ENCODE data around the gene CFAP46.
"Not testable (repeated sequence)": the region's sequence is repeated elsewhere in the genome, so short reads cannot be mapped to it uniquely, and the experiment has no call there.

Gene CFAP46

DNA sequence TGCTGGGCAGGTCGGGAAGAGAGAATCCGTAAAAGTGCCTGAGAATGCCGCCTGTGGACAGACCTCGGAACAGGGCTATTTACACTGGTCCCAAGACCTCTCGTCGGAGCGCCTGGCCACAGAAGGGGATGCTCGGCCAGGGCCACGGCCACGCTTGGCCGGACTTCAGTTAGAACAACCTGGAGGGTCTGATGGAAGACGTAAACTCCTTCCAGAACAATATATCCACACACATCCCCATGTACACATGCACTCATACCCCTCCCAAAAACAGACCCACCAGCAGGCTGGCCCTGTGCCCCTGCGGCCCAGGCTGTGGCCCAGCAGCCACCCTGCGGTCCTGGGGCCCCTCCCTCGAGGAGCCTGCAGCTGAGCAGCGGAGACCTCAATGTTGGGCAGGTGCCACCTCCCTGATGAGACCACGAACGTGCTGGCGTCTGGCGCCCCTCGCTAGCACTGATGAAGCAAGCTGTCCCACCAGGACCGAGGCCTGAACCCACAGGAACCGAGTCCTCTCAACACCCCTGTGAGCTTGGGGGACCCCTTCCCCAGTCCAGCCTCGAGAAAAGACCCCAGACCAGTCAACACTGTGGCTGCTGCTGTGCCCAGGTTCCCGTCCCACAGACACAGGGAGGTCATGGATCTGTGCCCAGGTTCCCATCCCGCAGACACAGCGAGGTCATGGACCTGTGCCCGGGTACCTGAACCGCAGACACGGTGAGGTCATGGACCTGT lies 8.9 kb downstream of the CFAP46 start:
- WGBS (ENCODE audit: insufficient coverage, insufficient read length), result no CpG with 5 or more reads among the region's 30 CpGs
- Histone ChIP-seq H3K4me1 (ENCODE audit: control insufficient read depth, insufficient read depth, low read length) (no peaks in the 10 kb centered on the region; the same call in 1 of the 2 replicates), H3K27me3 (ENCODE audit: control insufficient read depth, insufficient read depth, low read length) (no peaks in the 10 kb centered on the region), H3K36me3 (ENCODE audit: control insufficient read depth, insufficient read depth, low read length) (no peaks in the 10 kb centered on the region), H3K4me3 (ENCODE audit: low read length) (no peak overlapping the region), H3K27ac (ENCODE audit: low read length) (no peak overlapping the region), H3K9me3 (ENCODE audit: control insufficient read depth, insufficient read depth, low read length) (no peaks in the 10 kb centered on the region)
- DNase-seq (ENCODE audit: low read depth, low spot score), result no peak

DNA sequence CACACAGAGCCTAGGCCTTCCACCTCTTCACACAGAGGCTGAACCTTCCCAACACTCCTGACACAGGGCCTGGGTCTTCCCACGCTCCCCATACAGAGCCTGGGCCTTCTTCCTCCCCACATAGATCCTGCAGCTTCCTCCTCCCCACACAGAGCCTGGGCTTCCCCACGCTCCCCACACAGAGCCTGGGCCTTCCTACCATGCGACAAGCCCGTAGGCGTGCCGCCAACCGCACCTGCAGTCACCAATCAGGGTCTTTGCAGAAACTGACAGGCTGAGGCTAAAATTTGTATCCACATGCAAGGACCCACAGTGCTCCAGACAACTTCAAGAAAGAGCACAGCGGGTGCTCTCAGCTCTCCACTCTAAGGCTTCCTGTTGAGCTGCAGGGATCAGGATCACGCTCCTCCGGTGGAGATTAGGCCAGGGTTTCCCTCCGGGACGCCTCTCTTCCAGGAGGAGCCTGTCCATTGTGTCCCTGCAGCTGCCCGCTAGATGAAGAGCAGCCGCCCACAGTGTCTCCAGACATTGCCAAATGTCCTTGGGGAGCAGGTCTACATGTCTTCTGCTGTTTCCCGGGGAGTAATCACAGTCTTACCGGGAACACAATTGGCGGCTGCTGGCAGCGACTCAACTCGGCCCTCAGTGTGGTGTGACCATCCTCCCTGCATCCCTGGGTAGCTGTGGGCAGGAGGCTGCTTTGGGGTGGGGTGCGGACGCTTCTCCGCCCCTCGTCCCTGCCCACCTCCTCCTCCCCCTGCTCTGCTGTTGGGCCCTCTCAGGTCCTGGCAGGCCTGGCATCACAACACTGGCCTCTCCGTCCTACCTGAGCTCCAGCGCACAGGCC lies 9.7 kb downstream of the CFAP46 start:
- no CpG with 5 or more reads among the region's 25 CpGs for WGBS (ENCODE audit: insufficient coverage, insufficient read length)
- Histone ChIP-seq H3K27me3 (ENCODE audit: control insufficient read depth, insufficient read depth, low read length) (no peaks in the 10 kb centered on the region), H3K4me1 (ENCODE audit: control insufficient read depth, insufficient read depth, low read length) (no peaks in the 10 kb centered on the region; the same call in 1 of the 2 replicates), H3K27ac (ENCODE audit: low read length) (no peak overlapping the region), H3K9me3 (ENCODE audit: control insufficient read depth, insufficient read depth, low read length) (no peaks in the 10 kb centered on the region), H3K36me3 (ENCODE audit: control insufficient read depth, insufficient read depth, low read length) (no peaks in the 10 kb centered on the region), H3K4me3 (ENCODE audit: low read length) (no peak overlapping the region)
- no peak for DNase-seq (ENCODE audit: low read depth, low spot score)

DNA sequence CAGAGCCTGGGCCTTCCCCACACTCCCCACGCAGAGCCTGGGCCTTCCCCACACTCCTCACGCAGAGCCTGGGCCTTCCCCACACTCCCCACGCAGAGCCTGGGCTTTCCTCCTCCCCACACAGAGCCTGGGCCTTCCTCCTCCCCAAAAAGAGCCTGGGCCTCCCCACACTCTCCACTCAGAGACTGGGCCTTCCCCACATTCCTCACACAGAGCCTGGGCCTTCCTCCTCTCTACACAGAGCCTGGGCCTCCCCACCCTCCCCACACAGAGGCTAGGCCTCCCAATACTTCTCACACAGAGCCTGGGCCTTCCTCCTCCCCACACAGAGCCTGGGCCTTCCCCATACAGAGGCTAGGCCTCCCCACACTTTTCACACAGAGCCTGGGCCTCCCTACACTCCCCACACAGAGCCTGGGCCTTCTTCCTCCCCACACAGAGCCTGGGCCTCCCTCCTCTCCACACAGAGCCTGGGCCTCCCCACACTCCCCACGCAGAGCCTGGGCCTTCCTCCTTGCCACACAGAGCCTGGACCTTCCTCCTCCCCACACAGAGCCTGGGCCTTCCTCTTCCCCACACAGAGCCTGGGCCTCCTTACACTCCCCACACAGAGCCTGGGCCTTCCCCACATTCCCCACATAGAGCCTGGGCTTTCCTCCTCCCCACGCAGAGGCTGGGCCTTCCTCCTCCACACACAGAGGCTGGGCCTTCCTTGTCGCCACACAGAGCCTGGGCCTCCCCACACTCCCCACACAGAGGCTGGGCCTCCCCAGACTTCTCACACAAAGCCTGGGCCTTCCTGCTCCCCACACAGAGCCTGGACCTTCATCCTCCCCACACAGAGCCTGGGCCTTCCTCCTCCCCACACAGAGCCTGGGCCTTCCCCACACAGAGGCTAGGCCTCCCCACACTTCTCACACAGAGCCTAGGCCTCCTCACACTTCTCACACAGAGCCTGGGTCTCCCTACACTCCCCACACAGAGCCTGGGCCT lies 10.8 kb downstream of the CFAP46 start:
- not testable (repeated sequence) for H3K4me1 ChIP-seq (ENCODE audit: control insufficient read depth, insufficient read depth, low read length); H3K36me3 ChIP-seq (ENCODE audit: control insufficient read depth, insufficient read depth, low read length); H3K4me3 ChIP-seq (ENCODE audit: low read length); H3K27me3 ChIP-seq (ENCODE audit: control insufficient read depth, insufficient read depth, low read length); H3K9me3 ChIP-seq (ENCODE audit: control insufficient read depth, insufficient read depth, low read length); DNase-seq (ENCODE audit: low read depth, low spot score); H3K27ac ChIP-seq (ENCODE audit: low read length)
- no CpG with 5 or more reads among the region's 6 CpGs for WGBS (ENCODE audit: insufficient coverage, insufficient read length)

DNA sequence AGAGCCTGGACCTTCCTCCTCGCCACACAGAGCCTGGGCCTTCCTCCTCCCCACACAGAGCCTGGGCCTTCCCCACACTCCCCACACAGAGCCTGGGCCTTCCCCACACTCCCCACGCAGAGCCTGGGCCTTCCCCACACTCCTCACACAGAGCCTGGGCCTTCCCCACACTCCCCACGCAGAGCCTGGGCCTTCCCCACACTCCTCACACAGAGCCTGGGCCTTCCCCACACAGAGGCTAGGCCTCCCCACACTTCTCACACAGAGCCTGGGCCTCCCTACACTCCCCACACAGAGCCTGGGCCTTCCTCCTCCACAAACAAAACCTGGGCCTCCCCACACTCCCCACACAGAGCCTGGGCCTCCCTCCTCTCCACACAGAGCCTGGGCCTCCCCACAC lies 11.7 kb downstream of the CFAP46 start:
- H3K9me3 ChIP-seq (ENCODE audit: control insufficient read depth, insufficient read depth, low read length); H3K27me3 ChIP-seq (ENCODE audit: control insufficient read depth, insufficient read depth, low read length); H3K4me3 ChIP-seq (ENCODE audit: low read length); H3K4me1 ChIP-seq (ENCODE audit: control insufficient read depth, insufficient read depth, low read length); H3K36me3 ChIP-seq (ENCODE audit: control insufficient read depth, insufficient read depth, low read length); DNase-seq (ENCODE audit: low read depth, low spot score); H3K27ac ChIP-seq (ENCODE audit: low read length): not testable (repeated sequence)
- WGBS (ENCODE audit: insufficient coverage, insufficient read length), result no CpG with 5 or more reads among the region's 3 CpGs

DNA sequence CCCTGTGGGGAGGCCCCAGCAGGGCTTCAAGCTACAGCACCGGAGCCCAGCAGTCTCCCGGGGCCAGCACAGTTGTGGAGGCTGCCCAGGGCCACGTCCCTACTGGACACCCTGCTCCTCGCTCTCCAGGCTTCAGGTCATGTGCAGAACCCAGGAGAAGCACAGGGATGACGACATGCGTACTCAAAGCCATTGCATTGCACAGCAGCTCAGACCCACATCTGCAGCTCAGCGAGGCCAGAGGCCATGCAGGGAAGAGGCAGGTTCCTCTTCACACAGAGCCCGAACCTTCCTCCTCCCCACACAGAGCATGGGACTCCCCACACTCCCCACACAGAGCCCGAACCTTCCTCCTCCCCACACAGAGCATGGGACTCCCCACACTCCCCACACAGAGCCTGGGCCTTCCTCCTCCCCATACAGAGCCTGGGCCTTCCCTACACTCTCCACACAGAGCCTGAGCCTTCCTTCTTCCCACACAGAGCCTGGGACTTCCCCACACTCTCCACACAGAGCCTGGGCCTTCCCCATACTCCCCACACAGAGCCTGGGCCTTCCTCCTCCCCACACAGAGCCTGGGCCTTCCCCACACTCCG lies 12.3 kb downstream of the CFAP46 start:
- Histone ChIP-seq H3K36me3 (ENCODE audit: control insufficient read depth, insufficient read depth, low read length) (no peaks in the 10 kb centered on the region), H3K27me3 (ENCODE audit: control insufficient read depth, insufficient read depth, low read length) (no peaks in the 10 kb centered on the region), H3K4me1 (ENCODE audit: control insufficient read depth, insufficient read depth, low read length) (no peaks in the 10 kb centered on the region; the same call in 1 of the 2 replicates), H3K9me3 (ENCODE audit: control insufficient read depth, insufficient read depth, low read length) (no peaks in the 10 kb centered on the region), H3K27ac (ENCODE audit: low read length) (no peak overlapping the region), H3K4me3 (ENCODE audit: low read length) (no peak overlapping the region)
- WGBS (ENCODE audit: insufficient coverage, insufficient read length), result no CpG with 5 or more reads among the region's 10 CpGs
- no peak for DNase-seq (ENCODE audit: low read depth, low spot score)

DNA sequence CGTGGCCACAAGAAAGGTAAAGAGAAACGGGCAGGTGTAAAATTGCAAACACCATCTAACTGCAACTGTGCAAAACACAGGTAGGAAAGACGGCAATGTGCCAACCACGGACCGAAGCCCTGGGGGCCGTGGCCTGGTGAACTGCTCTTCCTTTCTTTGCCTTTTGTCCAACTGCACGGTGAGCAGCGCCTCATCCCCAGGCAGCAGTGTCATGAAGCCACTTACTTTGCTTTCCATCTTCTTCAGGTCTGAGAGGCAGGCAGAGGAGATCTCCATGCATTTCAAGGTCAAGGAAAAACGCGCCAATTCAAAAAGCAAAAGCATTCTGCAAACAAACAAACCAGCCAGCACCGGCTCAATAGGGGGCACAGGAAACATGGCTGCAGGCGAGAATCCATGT lies 12.9 kb downstream of the CFAP46 start:
- Histone ChIP-seq H3K4me1 (ENCODE audit: control insufficient read depth, insufficient read depth, low read length) (no peaks in the 10 kb centered on the region; the same call in 1 of the 2 replicates), H3K4me3 (ENCODE audit: low read length) (no peak overlapping the region), H3K27me3 (ENCODE audit: control insufficient read depth, insufficient read depth, low read length) (no peaks in the 10 kb centered on the region), H3K36me3 (ENCODE audit: control insufficient read depth, insufficient read depth, low read length) (no peaks in the 10 kb centered on the region), H3K9me3 (ENCODE audit: control insufficient read depth, insufficient read depth, low read length) (no peaks in the 10 kb centered on the region), H3K27ac (ENCODE audit: low read length) (no peak overlapping the region)
- DNase-seq (ENCODE audit: low read depth, low spot score), result no peak
- no CpG with 5 or more reads among the region's 12 CpGs for WGBS (ENCODE audit: insufficient coverage, insufficient read length)

DNA sequence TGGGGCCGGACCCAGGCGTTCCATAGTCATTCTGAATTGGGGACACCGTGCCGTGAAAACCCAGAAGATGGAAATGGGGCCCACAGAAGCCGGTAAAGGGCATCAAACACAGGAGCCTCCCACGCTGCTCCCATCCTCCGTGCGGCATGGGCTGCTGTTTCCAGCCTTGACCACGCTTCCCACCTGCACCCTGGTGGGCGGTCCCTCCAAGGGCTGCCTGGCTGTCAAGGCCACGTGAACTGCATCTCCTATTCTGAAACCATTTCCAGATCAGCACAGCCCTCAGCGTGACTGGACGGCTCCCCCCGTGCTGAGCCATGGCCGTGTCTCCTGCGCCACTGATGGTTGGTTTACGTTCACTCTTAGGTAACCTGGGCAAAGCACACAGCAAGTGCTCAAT lies 14.1 kb downstream of the CFAP46 start:
- H3K4me3 ChIP-seq (ENCODE audit: low read length), result no peak overlapping the region
- no peak overlapping the region for H3K27ac ChIP-seq (ENCODE audit: low read length)
- DNase-seq (ENCODE audit: low read depth, low spot score), result no peak
- no peaks in the 10 kb centered on the region for H3K9me3 ChIP-seq (ENCODE audit: control insufficient read depth, insufficient read depth, low read length)
- no CpG with 5 or more reads among the region's 17 CpGs for WGBS (ENCODE audit: insufficient coverage, insufficient read length)
- H3K27me3 ChIP-seq (ENCODE audit: control insufficient read depth, insufficient read depth, low read length), result no peaks in the 10 kb centered on the region
- no peaks in the 10 kb centered on the region for H3K36me3 ChIP-seq (ENCODE audit: control insufficient read depth, insufficient read depth, low read length)
- no peaks in the 10 kb centered on the region; the same call in 1 of the 2 replicates for H3K4me1 ChIP-seq (ENCODE audit: control insufficient read depth, insufficient read depth, low read length)

DNA sequence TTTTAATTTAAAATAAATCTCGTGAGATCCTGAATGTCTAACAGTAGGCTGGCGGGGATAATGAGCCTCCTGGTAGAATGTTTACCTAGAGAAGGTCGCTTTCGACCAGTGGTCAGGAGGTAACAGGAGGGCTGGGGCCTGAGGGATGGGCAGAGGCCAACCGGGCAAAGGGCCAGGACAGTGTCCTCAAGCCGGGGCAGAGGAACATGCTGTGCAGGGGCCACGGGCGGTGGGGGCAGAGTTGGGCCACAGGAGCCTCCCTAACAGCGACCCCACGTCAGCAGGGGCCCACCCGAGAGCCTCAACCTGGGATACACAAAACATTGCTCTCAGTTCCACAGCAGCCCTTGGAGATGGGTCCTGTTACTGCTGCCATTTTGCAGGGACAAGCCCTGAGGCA lies 14.5 kb downstream of the CFAP46 start:
- WGBS (ENCODE audit: insufficient coverage, insufficient read length), result no CpG with 5 or more reads among the region's 11 CpGs
- H3K27me3 ChIP-seq (ENCODE audit: control insufficient read depth, insufficient read depth, low read length), result no peaks in the 10 kb centered on the region
- H3K9me3 ChIP-seq (ENCODE audit: control insufficient read depth, insufficient read depth, low read length), result no peaks in the 10 kb centered on the region

DNA sequence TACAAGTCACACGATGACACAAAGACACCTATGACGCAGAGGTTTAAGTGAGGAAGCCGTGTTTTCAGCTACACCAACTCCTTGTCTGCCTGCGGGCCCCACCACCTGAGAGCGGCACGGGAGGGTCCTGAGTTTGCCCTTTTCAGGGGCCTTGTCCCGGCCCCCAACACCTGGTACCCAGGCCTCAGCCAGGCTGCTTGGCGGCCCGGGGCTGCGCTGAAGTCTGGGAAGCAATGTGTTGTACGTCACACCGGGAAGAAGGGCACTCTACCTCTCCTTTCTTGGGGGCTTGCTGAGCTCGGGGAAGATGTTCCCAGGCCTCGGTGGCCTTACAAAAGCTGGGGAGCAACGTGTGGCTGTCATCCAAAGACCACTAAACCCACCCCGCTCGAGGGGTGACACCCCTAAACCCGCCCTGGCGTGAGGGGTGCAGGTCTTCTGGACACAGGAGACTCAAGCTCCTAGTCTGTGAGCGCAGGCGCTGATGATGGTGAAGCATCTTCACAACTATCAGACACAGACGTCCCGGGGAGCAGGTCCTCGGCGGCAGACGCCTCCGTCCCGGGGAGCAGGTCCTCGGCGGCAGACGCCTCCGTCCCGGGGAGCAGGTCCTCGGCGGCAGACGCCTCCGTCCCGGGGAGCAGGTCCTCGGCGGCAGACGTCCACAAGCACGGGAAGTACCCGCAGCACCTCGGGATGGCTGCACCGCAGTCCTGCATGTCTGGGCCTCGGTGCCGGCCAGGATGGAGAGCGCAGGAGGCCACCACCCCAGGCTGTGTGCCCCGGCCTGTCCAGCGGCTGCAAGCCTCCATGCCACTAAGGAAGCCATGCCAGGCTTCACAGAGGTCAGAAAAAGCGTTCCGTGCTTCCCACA lies 15.4 kb downstream of the CFAP46 start:
- Histone ChIP-seq H3K4me3 (ENCODE audit: low read length) (no peak overlapping the region), H3K36me3 (ENCODE audit: control insufficient read depth, insufficient read depth, low read length) (no peaks in the 10 kb centered on the region), H3K9me3 (ENCODE audit: control insufficient read depth, insufficient read depth, low read length) (no peaks in the 10 kb centered on the region), H3K27me3 (ENCODE audit: control insufficient read depth, insufficient read depth, low read length) (no peaks in the 10 kb centered on the region), H3K27ac (ENCODE audit: low read length) (no peak overlapping the region), H3K4me1 (ENCODE audit: control insufficient read depth, insufficient read depth, low read length) (no peaks in the 10 kb centered on the region; the same call in 1 of the 2 replicates)
- DNase-seq (ENCODE audit: low read depth, low spot score), result no peak
- no CpG with 5 or more reads among the region's 52 CpGs for WGBS (ENCODE audit: insufficient coverage, insufficient read length)

More for the DNA sequence above, 14.5 kb downstream of the CFAP46 start:
- H3K27ac ChIP-seq (ENCODE audit: low read length), result no peak overlapping the region
- H3K4me3 ChIP-seq (ENCODE audit: low read length), result no peak overlapping the region
- H3K4me1 ChIP-seq (ENCODE audit: control insufficient read depth, insufficient read depth, low read length), result no peaks in the 10 kb centered on the region; the same call in 1 of the 2 replicates
- no peaks in the 10 kb centered on the region for H3K36me3 ChIP-seq (ENCODE audit: control insufficient read depth, insufficient read depth, low read length)
- DNase-seq (ENCODE audit: low read depth, low spot score), result no peak

Measured in iPS DF 6.9 (cell line).